ENCODE measurements around the gene CD200R1L.

CD200R1L gene

DNA sequence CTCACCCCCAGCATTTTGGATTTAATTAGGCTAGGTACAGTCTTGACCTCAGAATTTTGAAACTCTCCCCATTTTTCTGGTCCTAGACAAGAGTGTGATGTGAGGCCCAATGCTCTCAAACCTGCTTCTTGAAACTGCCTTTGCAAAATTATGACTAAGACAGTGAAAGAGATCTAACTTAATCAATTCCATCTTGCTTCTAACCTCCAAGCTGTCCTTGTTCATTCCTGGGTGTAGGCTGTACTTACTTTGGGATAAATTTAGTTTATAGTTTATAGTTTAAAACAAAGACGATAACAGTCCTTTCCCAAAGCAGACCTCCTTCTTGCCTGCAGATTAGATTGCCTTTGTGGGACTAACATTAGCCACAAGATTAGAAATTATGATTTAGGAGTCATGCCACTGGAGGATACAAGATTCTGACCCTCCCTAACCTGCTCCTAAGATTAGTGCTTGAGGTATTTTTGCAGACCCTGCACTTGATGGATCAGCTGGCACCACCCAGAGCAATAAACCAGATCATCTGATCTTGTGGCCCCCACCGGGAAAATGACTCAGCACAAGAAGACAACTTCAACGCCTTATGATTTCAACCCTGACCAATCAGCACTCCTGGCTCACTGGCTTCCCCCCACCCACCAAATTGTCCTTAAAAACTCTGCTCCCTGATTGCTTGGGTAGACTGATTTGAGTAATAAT is 59.6 kb downstream of the CD200R1L start:
- DNase-seq (ENCODE audit: low read depth), result no peak

GRCh38 chr3:112786002-112786590 is 60.6 kb downstream of the CD200R1L start:
- peak; percentile 47 for DNase-seq (ENCODE audit: low read depth)

GRCh38 chr3:112785321-112786001 is 61.2 kb downstream of the CD200R1L start:
- DNase-seq (ENCODE audit: low read depth), result no peak

DNA sequence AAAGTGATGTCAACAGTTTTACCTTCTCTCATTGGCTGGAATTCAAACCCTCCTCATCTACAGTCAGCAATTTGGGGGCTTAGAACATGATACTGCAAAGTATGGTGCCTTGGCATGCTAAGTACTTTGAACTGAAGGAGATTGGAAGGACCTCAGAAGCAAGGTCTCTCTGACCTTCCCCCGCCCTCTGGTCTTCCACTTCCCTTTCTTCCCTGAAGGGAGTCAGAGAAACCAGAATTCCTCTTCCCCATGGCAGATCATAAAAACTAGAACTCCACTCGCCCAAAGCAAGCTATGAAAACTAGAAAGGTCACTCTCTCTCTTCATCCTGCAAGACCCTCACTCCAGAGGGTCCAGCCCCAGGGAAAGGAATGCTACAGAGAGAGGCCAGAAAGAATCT is 64.2 kb downstream of the CD200R1L start:
- DNase-seq (ENCODE audit: low read depth), result no peak

DNA sequence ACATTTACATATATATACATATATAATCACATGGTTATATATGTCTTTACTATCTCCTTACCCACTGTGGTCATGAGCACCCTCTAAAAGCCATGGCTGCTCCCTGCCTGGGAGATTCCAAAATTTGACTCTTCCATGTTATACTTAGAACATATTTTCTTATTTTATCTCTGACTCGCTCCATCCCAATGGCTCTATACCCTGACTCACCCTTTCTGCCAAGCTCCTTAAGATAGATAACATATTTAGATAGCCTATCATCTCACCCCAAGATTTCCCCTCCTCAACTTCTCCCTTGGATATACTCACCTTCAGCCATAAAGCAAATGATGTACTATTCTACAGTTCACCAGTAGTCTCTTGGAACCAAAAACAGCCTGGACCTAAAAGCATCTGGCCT is 65.1 kb downstream of the CD200R1L start:
- no peak for DNase-seq (ENCODE audit: low read depth)

DNA sequence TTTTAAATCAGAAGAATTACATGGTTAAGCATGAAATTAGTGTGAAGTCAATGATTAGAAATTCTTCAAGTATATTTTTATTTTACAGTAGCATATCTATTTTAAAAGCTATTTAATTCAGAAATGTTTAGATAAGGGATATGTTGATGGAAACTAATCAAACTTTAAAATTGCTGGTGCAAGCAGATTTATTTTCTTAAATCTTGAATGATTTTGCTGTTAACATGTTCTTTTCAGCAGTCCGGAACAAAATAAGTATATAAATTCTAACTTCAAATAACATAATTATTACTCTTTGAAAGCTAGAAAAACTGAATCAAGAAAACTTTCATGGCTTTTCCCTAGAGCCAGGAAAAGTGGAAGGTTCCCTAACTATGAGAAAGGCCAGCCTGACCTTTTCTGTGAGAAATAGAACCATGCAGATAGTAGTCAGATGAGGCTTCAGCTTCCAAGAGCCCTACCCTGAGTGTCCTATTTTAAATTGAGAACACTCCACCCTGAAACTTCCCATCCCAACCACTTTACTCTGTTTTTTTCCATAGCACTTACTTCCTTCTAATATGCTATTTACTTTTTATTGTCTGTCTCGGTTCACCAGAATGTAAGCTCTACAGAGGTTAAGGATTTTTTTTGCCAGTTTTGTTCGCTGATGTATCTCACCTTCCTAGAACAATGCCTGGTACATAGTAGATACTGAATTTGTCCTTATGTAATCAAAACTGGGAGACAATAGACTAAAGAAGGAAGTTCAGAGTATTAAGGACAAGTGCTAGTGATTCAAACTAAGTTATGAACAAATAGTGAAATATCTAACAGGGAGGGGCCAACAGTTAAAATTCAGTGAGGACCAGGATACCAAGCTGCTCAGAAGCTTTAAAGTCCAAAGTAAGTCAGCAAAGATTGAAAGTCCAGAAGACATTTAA is 66.8 kb downstream of the CD200R1L start:
- DNase-seq (ENCODE audit: low read depth), result no peak

DNA sequence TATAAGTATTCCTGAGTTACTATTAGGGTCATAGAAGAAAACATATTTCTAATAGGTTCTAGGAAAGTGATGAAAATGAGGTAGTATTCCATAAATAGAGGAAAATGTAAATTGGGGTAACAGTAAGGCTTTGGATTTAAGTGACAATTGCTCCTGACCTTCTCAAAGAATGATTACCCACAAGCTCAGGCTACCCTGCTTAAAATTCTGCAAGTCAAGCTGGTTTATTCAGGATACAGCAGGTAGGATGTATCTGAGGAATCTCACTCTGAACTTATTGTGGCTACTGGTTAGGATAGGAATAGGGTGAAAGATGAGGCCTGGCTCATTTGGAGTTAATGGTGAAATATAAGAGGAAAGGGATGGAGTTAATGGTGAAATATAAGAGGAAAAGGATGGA is 67.7 kb downstream of the CD200R1L start:
- no peak for DNase-seq (ENCODE audit: low read depth)

GRCh38 chr3:112778353-112778948 is 68.2 kb downstream of the CD200R1L start:
- DNase-seq (ENCODE audit: low read depth), result no peak

- no peak for DNase-seq (ENCODE audit: low read depth)
Observed at GRCh38 chr3:112777811-112778210, 68.9 kb downstream of the CD200R1L start.

DNA sequence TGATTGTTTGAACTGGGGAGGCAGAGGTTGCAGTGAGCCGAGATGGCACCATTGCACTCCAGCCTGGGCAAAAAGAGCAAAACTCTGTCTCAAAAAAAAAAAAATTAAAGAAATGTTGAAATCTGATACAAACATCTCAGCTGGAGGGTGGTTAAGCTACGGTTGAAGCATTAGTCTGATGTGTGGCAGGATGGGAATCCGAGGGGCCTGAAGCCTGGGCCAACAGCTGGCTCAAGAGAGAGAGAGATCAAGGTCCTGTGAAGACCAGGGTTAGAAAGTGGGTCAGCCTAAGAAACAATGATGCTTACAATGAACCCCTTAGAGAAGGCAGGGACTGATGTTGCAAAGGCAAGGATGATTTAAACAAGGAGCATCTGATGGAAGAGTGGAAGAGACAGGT is 69.8 kb downstream of the CD200R1L start:
- no peak for DNase-seq (ENCODE audit: low read depth)

GRCh38 chr3:112776000-112776399 is 70.7 kb downstream of the CD200R1L start:
- no peak for DNase-seq (ENCODE audit: low read depth)

- DNase-seq (ENCODE audit: low read depth), result no peak
Observed at GRCh38 chr3:112775011-112775742, 71.5 kb downstream of the CD200R1L start.

DNA sequence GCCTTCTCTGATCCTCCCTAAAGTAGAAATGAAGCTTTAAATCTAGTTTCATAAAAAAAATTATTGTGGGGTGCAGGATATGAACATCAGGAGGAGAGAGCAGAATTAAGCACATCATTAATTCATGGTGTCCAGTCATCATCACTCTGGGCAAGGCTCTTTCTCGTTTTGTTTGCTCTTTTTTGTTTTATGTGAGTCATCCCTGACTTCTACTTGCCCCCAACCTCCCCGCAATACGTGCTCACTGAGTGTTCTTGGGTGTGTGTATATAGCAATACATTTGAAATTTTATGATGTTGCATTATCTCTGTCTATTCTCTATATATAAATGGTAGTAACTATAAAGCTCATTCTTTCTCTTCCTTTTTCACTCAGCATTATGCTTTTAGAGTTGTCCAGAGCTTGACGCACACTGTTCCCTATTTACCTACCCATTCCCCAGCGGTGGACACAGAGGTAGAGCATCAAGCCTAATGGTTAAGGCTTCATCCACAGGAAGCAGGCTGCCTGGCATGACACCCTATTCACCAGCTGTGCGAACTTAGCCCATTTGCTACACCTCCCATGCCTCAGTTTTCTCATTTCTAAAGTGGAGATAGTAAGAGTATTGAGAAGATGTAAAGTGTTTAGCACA is 72.3 kb downstream of the CD200R1L start:
- no peak for DNase-seq (ENCODE audit: low read depth)

- DNase-seq (ENCODE audit: low read depth), result no peak
Observed at GRCh38 chr3:112773864-112774263, 72.8 kb downstream of the CD200R1L start.

DNA sequence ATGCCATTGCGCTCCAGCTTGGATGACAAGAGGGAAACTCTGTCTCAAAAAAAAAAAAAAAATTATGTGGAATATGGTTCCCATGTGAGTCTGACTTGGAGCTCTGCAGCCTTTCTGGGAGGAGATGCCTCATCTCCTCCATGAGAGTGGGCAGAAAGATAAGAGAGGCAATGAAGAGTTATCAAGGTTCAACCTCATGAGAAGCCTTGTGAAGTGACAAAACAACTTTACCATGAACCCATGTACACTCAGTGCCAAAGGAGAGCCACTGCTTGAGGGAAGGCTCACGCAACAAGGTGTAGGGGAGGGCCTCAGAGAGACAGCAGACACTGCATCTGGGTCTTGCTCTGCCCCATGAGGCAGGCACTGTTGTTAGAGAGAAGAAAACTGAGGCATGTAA is 75.7 kb downstream of the CD200R1L start:
- DNase-seq (ENCODE audit: low read depth), result no peak

DNA sequence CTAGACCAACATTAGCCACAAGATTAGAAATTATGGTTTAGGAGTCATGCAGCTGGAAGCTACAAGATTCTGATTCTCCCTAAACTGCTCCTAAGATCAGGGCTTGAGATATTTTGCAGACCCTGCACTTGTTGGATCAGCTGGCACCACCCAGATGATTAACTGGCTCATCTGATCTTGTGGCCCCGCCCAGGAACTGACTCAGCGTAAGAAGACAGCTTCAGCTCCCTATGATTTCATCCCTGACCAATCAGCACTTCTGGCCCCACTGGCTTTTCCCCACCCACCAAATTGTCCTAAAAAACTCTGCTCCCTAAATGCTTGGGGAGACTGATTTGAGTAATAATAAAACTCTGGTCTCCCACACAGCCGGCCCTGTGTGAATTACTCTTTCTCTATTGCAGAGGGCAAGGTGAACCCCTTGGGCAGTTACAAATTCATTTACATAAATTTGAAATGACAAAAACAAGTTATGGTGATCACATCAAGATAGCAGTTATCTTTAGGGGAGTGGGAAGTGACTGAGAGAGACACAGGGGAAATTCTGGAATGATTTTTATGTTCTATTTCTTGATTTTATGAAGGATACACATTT is 76.5 kb downstream of the CD200R1L start:
- DNase-seq (ENCODE audit: low read depth), result no peak

GRCh38 chr3:112769286-112769978 is 77.2 kb downstream of the CD200R1L start:
- DNase-seq (ENCODE audit: low read depth), result no peak

GRCh38 chr3:112767777-112768176 is 78.9 kb downstream of the CD200R1L start:
- DNase-seq (ENCODE audit: low read depth), result no peak

- DNase-seq (ENCODE audit: low read depth), result no peak
Observed at GRCh38 chr3:112767177-112767576, 79.5 kb downstream of the CD200R1L start.
